HCT116 (cell line): Measurements from ENCODE around the gene TBX2. TPM values are rescaled to one million over a fixed set of nuclear protein-coding genes. Genes with fewer than 3 reads are reported as not detected.

Experiments
- ATAC-seq: fragments of 200-7000 bp; cut with Tn5 transposase; 2 replicates; pipeline ENCODE4 v1.9.1; 2020; ENCODE audit warnings: mild to moderate bottlenecking, moderate library complexity
- BruUV-seq: library from RNA; stranded (reverse); fragments of 400-500 nt; replicated peaks from 2 replicates; lab custom pipeline; 2021; lab: Mats Ljungman, UMichigan
- CTCF ChIA-PET: fragments of 300-600 bp; sonication (Branson Sonifier 250); formaldehyde crosslinking; loops from one replicate; lab custom pipeline; 2021; ENCODE audit warnings: antibody characterized with exemption; lab: Charles Lee
- POLR2A ChIA-PET: fragments of 300-600, 350-600 bp; sonication (Branson Sonifier 250); formaldehyde crosslinking; loops from one replicate; lab custom pipeline; 2021; ENCODE audit warnings: antibody characterized with exemption; lab: Charles Lee
- RAD21 ChIA-PET, 2 experiments: fragments of 300-600 bp; sonication (Branson Sonifier 250); formaldehyde crosslinking; loops; one replicate each; lab custom pipeline; 2023; ENCODE audit warnings: low total read pairs in 2 of 2; ENCODE audit not compliant: uncharacterized antibody in 2 of 2, unreplicated experiment in 2 of 2, low non-redundant PET in 1 of 2; lab: Charles Lee
- DNase-seq: peaks from one replicate; pipeline ENCODE4 v3.0.0-alpha.2; 2010; ENCODE audit warnings: low read depth, low spot score
- H2AFZ ChIP-seq: fragments of 200-600 bp; shearing (Covaris generic), sonication (generic); 2 replicates; pipeline ENCODE4 v1.6.1; 2017; ENCODE audit warnings: low read depth, mixed run types, mixed read lengths, antibody characterized with exemption, low read length; ENCODE audit not compliant: poor library complexity, severe bottlenecking
- H3K27ac ChIP-seq: 2 replicates; pipeline ENCODE4 v1.5.1; 2012; ENCODE audit warnings: low read depth, low read length
- H3K27me3 ChIP-seq: fragments of 200-600 bp; sonication (generic); 2 replicates; pipeline ENCODE4 v1.6.1; 2016; ENCODE audit warnings: mixed run types, low read length, mixed read lengths; ENCODE audit not compliant: insufficient read depth
- H3K36me3 ChIP-seq, 2 experiments: fragments of 200-500 bp in 1 of 2; fragments of 200-600 bp in 1 of 2; sonication (Bioruptor generic) in 1 of 2; sonication (generic) in 1 of 2; 2 replicates each; pipeline versions ENCODE4 v1.5.1 to v1.6.1; 2014 to 2016; ENCODE audit warnings: low read length in 2 of 2, inconsistent platforms in 1 of 2, mixed read lengths in 1 of 2, mixed run types in 1 of 2; ENCODE audit not compliant: insufficient read depth in 2 of 2, control insufficient read depth in 1 of 2
- H3K4me1 ChIP-seq, 2 experiments: fragments of 200-600 bp in 1 of 2; sonication (generic) in 1 of 2; 2 replicates each; pipeline versions ENCODE4 v1.5.1 to v1.6.1; 2012 to 2017; ENCODE audit warnings: low read length in 2 of 2, inconsistent platforms in 1 of 2, mild to moderate bottlenecking in 1 of 2, mixed read lengths in 1 of 2, mixed run types in 1 of 2, moderate library complexity in 1 of 2; ENCODE audit not compliant: insufficient read depth in 2 of 2, control insufficient read depth in 1 of 2
- H3K4me2 ChIP-seq: fragments of 200-600 bp; sonication (generic); 2 replicates; pipeline ENCODE4 v1.6.1; 2017; ENCODE audit warnings: mixed run types, low read length, mixed read lengths
- H3K4me3 ChIP-seq, 2 experiments: fragments of 200-600 bp in 1 of 2; sonication (generic) in 1 of 2; replicated peaks in 1 of 2; 2 replicates each; pipeline ENCODE4 v1.5.1; 2011 to 2016; ENCODE audit warnings: low read length in 2 of 2, control low read depth in 1 of 2, low read depth in 1 of 2, mild to moderate bottlenecking in 1 of 2, mixed read lengths in 1 of 2, mixed run types in 1 of 2
- H3K79me2 ChIP-seq: fragments of 200-600 bp; sonication (generic); 2 replicates; pipeline ENCODE4 v1.6.1; 2017; ENCODE audit warnings: mild to moderate bottlenecking, mixed run types, low read length, moderate library complexity, mixed read lengths; ENCODE audit not compliant: insufficient read depth
- H3K9ac ChIP-seq: fragments of 200-600 bp; sonication (generic); 2 replicates; pipeline ENCODE4 v1.6.1; 2016; ENCODE audit warnings: low read length, mixed read lengths
- H3K9me2 ChIP-seq: fragments of 200-600 bp; sonication (generic), shearing (Covaris generic); 2 replicates; pipeline ENCODE4 v1.6.1; 2017; ENCODE audit warnings: mixed run types, mild to moderate bottlenecking, moderate library complexity; ENCODE audit not compliant: insufficient read depth
- H3K9me3 ChIP-seq, 2 experiments: fragments of 200-500 bp in 1 of 2; fragments of 200-600 bp in 1 of 2; sonication (Bioruptor generic) in 1 of 2; sonication (generic) in 1 of 2; 2 replicates each; pipeline ENCODE4 v1.6.1; 2014 to 2017; ENCODE audit warnings: low read length in 2 of 2, mixed read lengths in 2 of 2, inconsistent platforms in 1 of 2, low read depth in 1 of 2, mild to moderate bottlenecking in 1 of 2, mixed run types in 1 of 2, moderate library complexity in 1 of 2; ENCODE audit not compliant: control insufficient read depth in 1 of 2, insufficient read depth in 1 of 2
- H4K20me1 ChIP-seq: fragments of 200-600 bp; sonication (generic), shearing (Covaris generic); 2 replicates; pipeline ENCODE4 v1.6.1; 2017; ENCODE audit warnings: mixed run types, mild to moderate bottlenecking, moderate library complexity; ENCODE audit not compliant: insufficient read depth
- CTCF ChIP-seq, 3 experiments: fragments of 200-600 bp in 1 of 3; sonication (generic) in 1 of 3; IDR thresholded peaks in 2 of 3; conservative IDR thresholded peaks in 1 of 3; 2 replicates each; pipeline ENCODE4 v1.5.1; 2012 to 2017; ENCODE audit warnings: low read depth in 2 of 3, low read length in 2 of 3, antibody characterized with exemption in 1 of 3, borderline replicate concordance in 1 of 3, control low read depth in 1 of 3, mild to moderate bottlenecking in 1 of 3, mixed read lengths in 1 of 3, mixed run types in 1 of 3, moderate library complexity in 1 of 3; ENCODE audit not compliant: insufficient read depth in 1 of 3
- EGR1 ChIP-seq: IDR thresholded peaks from 2 replicates; pipeline ENCODE4 v1.6.1; 2012; ENCODE audit warnings: low read depth
- EZH2 ChIP-seq: fragments of 200-600 bp; sonication (generic); IDR thresholded peaks from 2 replicates; pipeline ENCODE4 v1.6.1; 2017; ENCODE audit warnings: antibody characterized with exemption, mixed run types
- POLR2AphosphoS5 ChIP-seq: IDR thresholded peaks from 2 replicates; pipeline ENCODE4 v1.6.1; 2011; ENCODE audit warnings: mild to moderate bottlenecking, low read depth, low read length, moderate library complexity
- SRF ChIP-seq: IDR thresholded peaks from 2 replicates; pipeline ENCODE4 v1.6.1; 2012; ENCODE audit warnings: low read depth
- ZNF274 ChIP-seq: fragments of 200-500 bp; sonication (Bioruptor generic); IDR thresholded peaks from 2 replicates; pipeline ENCODE4 v1.6.1; 2014; ENCODE audit warnings: mild to moderate bottlenecking, low read depth, low read length, inconsistent platforms
- intact Hi-C: fragments of 100-400 bp; cut with micrococcal nuclease; formaldehyde crosslinking; loops from 2 replicates; pipeline ENCODE4 v1.10.0; 2022
- total RNA-seq: library from RNA; stranded (reverse); gene quantifications from one replicate; pipeline ENCODE4 v1.2.1, GENCODE V29; 2021; ENCODE audit not compliant: unreplicated experiment
- TF ChIP-seq, protein P1 (sequence below): IDR thresholded peaks from 2 replicates; pipeline ENCODE4 v1.6.1; 2011; ENCODE audit warnings: mild to moderate bottlenecking, low read length, moderate library complexity; ENCODE audit not compliant: insufficient replicate concordance; ENCODE audit errors: extremely low read depth

The TBX2 gene
- total RNA-seq, 1 experiment from 2014 or later = 0.71 TPM

- no peak overlapping the region for H3K27ac ChIP-seq
- no peak overlapping the region for H3K9ac ChIP-seq
- DNase-seq (no peak), ATAC-seq (no peak)
- H2AFZ ChIP-seq = no peak overlapping the region
- no peak for TF ChIP-seq EZH2
- H3K27me3 ChIP-seq = no peaks in the 10 kb centered on the region
- intact Hi-C loops = no loop called here
- no peaks in the 10 kb centered on the region for H3K9me3 ChIP-seq
- H3K79me2 ChIP-seq = no peaks in the 10 kb centered on the region
- no peak overlapping the region for H3K4me3 ChIP-seq
- ChIA-PET RAD21 (no interaction called here), CTCF (interaction anchor here (1.6 kb wide), 1 partner anchor 11 kb away, joined by 5 read pairs; no protein-coding TSS in a partner anchor), POLR2A (no interaction called here)
- no peaks in the 10 kb centered on the region for H3K9me2 ChIP-seq
- BruUV-seq = no TSS peak
- H3K4me2 ChIP-seq = no peak overlapping the region
- H3K36me3 ChIP-seq = no peaks in the 10 kb centered on the region
- no peaks in the 10 kb centered on the region for H4K20me1 ChIP-seq
- no peaks in the 10 kb centered on the region for H3K4me1 ChIP-seq
These were observed 16.6 kb upstream of the TBX2 start for GRCh38 chr17:61382796-61383688.

DNA sequence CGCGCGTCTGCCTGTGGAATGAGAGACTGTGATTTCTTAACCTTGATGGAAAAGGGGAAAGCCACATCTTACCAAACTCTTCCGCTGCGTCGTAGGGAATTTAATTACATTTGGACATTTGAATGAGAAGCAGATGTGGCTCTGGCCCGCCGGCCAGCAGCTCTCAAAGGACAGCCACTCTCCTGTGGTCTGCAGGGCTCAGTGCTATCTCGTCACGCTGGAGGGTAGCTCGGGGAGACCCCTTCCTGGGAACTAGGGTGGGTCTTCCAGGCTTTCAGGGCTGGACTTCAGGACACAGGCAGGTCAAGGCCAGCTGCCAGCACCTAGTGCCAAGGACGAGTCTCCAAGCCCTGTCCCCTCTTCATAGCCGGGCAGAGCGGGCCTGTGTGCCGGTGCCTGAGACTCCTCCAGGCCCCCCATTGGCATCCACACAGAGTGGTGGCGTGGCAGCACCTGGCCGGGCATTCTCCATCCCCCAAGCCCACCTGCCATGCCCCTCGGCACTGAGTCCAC lies 15.9 kb upstream of the TBX2 start:
- H3K9me2 ChIP-seq = no peaks in the 10 kb centered on the region
- no peak overlapping the region for H3K4me2 ChIP-seq
- intact Hi-C loops = no loop called here
- H3K4me3 ChIP-seq = no peak overlapping the region
- no peaks in the 10 kb centered on the region for H3K79me2 ChIP-seq
- no peak for TF ChIP-seq EGR1
- no peak for TF ChIP-seq POLR2AphosphoS5
- TF ChIP-seq, protein P1, sequence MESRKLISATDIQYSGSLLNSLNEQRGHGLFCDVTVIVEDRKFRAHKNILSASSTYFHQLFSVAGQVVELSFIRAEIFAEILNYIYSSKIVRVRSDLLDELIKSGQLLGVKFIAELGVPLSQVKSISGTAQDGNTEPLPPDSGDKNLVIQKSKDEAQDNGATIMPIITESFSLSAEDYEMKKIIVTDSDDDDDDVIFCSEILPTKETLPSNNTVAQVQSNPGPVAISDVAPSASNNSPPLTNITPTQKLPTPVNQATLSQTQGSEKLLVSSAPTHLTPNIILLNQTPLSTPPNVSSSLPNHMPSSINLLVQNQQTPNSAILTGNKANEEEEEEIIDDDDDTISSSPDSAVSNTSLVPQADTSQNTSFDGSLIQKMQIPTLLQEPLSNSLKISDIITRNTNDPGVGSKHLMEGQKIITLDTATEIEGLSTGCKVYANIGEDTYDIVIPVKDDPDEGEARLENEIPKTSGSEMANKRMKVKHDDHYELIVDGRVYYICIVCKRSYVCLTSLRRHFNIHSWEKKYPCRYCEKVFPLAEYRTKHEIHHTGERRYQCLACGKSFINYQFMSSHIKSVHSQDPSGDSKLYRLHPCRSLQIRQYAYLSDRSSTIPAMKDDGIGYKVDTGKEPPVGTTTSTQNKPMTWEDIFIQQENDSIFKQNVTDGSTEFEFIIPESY = no peak
- no peak for TF ChIP-seq CTCF (IDR thresholded peaks at IDR 0.05 in 2 of 3, conservative IDR thresholded peaks at IDR 0.05 in 1 of 3; ENCODE audit: borderline replicate concordance in 1 of 3, insufficient read depth in 1 of 3, low read depth in 2 of 3, low read length in 2 of 3)
- TF ChIP-seq ZNF274 = no peak
- no peak for TF ChIP-seq SRF
- H3K36me3 ChIP-seq = no peaks in the 10 kb centered on the region
- H4K20me1 ChIP-seq = no peaks in the 10 kb centered on the region
- no peak overlapping the region for H3K9ac ChIP-seq
- ATAC-seq (no peak), DNase-seq (no peak)
- no TSS peak for BruUV-seq
- no peak overlapping the region for H2AFZ ChIP-seq
- H3K27me3 ChIP-seq = no peaks in the 10 kb centered on the region
- no peaks in the 10 kb centered on the region for H3K4me1 ChIP-seq
- RAD21 ChIA-PET = no interaction called here
- H3K9me3 ChIP-seq = no peaks in the 10 kb centered on the region
- POLR2A ChIA-PET = no interaction called here
- no peak overlapping the region for H3K27ac ChIP-seq
- CTCF ChIA-PET = interaction anchor here (1.6 kb wide), 1 partner anchor 10 kb away, joined by 5 read pairs; no protein-coding TSS in a partner anchor
